Articular chondrocyte of knee joint (primary cell): ENCODE measurements around the gene ZSCAN4. TPM values are rescaled to one million over a fixed set of nuclear protein-coding genes. Genes with fewer than 3 reads are reported as not detected.

ENCODE experiments used
- total RNA-seq: library from RNA; depleted of rRNA; stranded (reverse); fragments of >200 nt; gene quantifications from 2 replicates; pipeline ENCODE4 v1.2.3, GENCODE V29; 2012

Gene ZSCAN4
- not detected in 2 replicates for total RNA-seq

GRCh38 chr19:57668635-57669034 lies at the start of gene ZSCAN4:
TSS of gene ZSCAN4 (plus strand) at chr19:57668935. CDS start at chr19:57676146, 7,211 bp downstream.

GRCh38 chr19:57632987-57633831 lies 35.5 kb upstream of the ZSCAN4 start, which contains the start of gene ZNF211:
TSS of gene ZNF211 (plus strand) at chr19:57633168. CDS start at chr19:57633347, 179 bp downstream.

GRCh38 chr19:57708641-57709361 lies 40.1 kb downstream of the ZSCAN4 start, which contains the start of gene ZNF154:
TSS of gene ZNF154 (minus strand) at chr19:57709204. CDS start at chr19:57708971, 233 bp downstream.

Other genes starting within 250 kb of the ZSCAN4 start
- 6.8 and 7.0 TPM in 2 replicates for gene ZNF749, start 233.6 kb upstream of the ZSCAN4 start, total RNA-seq
- gene VN1R1, start 211.8 kb upstream of the ZSCAN4 start, total RNA-seq: 1.0 and 1.4 TPM in 2 replicates
- 18.8 and 21.6 TPM in 2 replicates for gene ZNF772, start 191.4 kb upstream of the ZSCAN4 start, total RNA-seq
- gene ZNF419, start 181.2 kb upstream of the ZSCAN4 start, total RNA-seq: 12.9 and 18.1 TPM in 2 replicates
- 16.7 and 20.9 TPM in 2 replicates for gene ZNF773, start 169.0 kb upstream of the ZSCAN4 start, total RNA-seq
- gene ZNF549, start 141.6 kb upstream of the ZSCAN4 start, total RNA-seq: 6.4 and 7.8 TPM in 2 replicates
- 5.7 and 6.9 TPM in 2 replicates for gene ZNF550, start 109.1 kb upstream of the ZSCAN4 start, total RNA-seq
- 6.4 and 7.7 TPM in 2 replicates for gene ZNF416, start 90.0 kb upstream of the ZSCAN4 start, total RNA-seq
- gene ZIK1, start 84.8 kb upstream of the ZSCAN4 start, total RNA-seq: 5.0 and 7.5 TPM in 2 replicates
- gene ZNF530, start 69.0 kb upstream of the ZSCAN4 start, total RNA-seq: 3.8 and 3.9 TPM in 2 replicates
- 22.0 and 27.9 TPM in 2 replicates for gene ZNF134, start 54.7 kb upstream of the ZSCAN4 start, total RNA-seq
- gene ZNF211, start 35.8 kb upstream of the ZSCAN4 start, total RNA-seq: 8.4 and 11.0 TPM in 2 replicates
- gene ZNF551, start 13.0 kb downstream of the ZSCAN4 start, total RNA-seq: 8.0 and 9.6 TPM in 2 replicates
- gene ZNF154, start 40.3 kb downstream of the ZSCAN4 start, total RNA-seq: 4.2 and 6.6 TPM in 2 replicates
- gene ZNF671, start 58.7 kb downstream of the ZSCAN4 start, total RNA-seq: 6.7 and 12.5 TPM in 2 replicates
- gene ZNF776, start 77.9 kb downstream of the ZSCAN4 start, total RNA-seq: 14.9 and 17.6 TPM in 2 replicates
- gene ZNF586, start 100.7 kb downstream of the ZSCAN4 start, total RNA-seq: 17.6 and 18.8 TPM in 2 replicates
- gene ZNF552, start 146.0 kb downstream of the ZSCAN4 start, total RNA-seq: 4.9 and 6.0 TPM in 2 replicates
- gene ZNF587B, start 161.4 kb downstream of the ZSCAN4 start, total RNA-seq: 23.0 and 24.4 TPM in 2 replicates
- 22.1 and 33.4 TPM in 2 replicates for gene ZNF587, start 180.9 kb downstream of the ZSCAN4 start, total RNA-seq
- gene ZNF814, start 220.1 kb downstream of the ZSCAN4 start, total RNA-seq: 8.8 and 9.4 TPM in 2 replicates
- 16.7 and 22.6 TPM in 2 replicates for gene ZNF417, start 247.7 kb downstream of the ZSCAN4 start, total RNA-seq